ENCODE measurements around the gene POLE. TPM values are rescaled to one million over a fixed set of nuclear protein-coding genes. Genes with fewer than 3 reads are reported as not detected.

POLE gene
- total RNA-seq, 1 donor from 2014 or later, result 10.5 TPM

DNA sequence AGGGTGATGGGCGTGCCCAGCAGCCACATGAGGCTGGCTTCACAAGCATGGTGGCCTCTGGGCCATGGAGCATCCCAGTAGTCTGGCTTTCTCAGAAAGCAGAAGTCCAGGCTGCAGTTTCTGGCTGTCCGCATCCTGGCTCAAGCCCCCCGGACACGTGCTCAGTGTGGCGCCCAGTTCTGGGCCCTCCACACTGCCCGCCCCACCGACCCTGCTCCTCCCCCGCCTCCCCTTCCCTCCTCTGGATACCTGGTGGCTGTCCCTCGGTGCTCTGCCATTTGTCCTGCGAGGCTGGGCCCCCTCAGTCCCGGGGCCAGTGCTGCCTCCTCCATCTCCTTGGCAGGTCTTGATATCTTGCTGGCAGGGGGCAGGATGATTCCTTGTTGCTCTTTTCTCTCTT is 108.3 kb downstream of the POLE start:
- Histone ChIP-seq H3K36me3 (ENCODE audit: control insufficient read depth, insufficient read depth, low read length) (peaks cover 18% of the 10 kb centered on the region), H3K4me3 (ENCODE audit: low read depth, low read length) (no peak overlapping the region), H3K27me3 (ENCODE audit: control insufficient read depth, insufficient read depth, low read length) (no peaks in the 10 kb centered on the region)
- FAIRE-seq (no peak), DNase-seq (ENCODE audit: low read depth) (no peak)
- TF ChIP-seq, protein P1, sequence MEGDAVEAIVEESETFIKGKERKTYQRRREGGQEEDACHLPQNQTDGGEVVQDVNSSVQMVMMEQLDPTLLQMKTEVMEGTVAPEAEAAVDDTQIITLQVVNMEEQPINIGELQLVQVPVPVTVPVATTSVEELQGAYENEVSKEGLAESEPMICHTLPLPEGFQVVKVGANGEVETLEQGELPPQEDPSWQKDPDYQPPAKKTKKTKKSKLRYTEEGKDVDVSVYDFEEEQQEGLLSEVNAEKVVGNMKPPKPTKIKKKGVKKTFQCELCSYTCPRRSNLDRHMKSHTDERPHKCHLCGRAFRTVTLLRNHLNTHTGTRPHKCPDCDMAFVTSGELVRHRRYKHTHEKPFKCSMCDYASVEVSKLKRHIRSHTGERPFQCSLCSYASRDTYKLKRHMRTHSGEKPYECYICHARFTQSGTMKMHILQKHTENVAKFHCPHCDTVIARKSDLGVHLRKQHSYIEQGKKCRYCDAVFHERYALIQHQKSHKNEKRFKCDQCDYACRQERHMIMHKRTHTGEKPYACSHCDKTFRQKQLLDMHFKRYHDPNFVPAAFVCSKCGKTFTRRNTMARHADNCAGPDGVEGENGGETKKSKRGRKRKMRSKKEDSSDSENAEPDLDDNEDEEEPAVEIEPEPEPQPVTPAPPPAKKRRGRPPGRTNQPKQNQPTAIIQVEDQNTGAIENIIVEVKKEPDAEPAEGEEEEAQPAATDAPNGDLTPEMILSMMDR (IDR thresholded peaks at IDR 0.05; ENCODE audit: insufficient read depth, low read length, severe bottlenecking), result no peak

- DNase-seq (ENCODE audit: low read depth), result no peak
- H3K4me3 ChIP-seq (ENCODE audit: low read depth, low read length), result no peak overlapping the region
- no peaks in the 10 kb centered on the region for H3K27me3 ChIP-seq (ENCODE audit: control insufficient read depth, insufficient read depth, low read length)
- TF ChIP-seq, protein P1 (IDR thresholded peaks at IDR 0.05; ENCODE audit: insufficient read depth, low read length, severe bottlenecking), result no peak
- H3K36me3 ChIP-seq (ENCODE audit: control insufficient read depth, insufficient read depth, low read length), result peaks cover 20% of the 10 kb centered on the region
- FAIRE-seq, result no peak
Observed at GRCh38 chr12:132578118-132578517, 109.0 kb downstream of the POLE start.

GRCh38 chr12:132577191-132577920 is 109.8 kb downstream of the POLE start:
- Histone ChIP-seq H3K27me3 (ENCODE audit: control insufficient read depth, insufficient read depth, low read length) (no peaks in the 10 kb centered on the region), H3K36me3 (ENCODE audit: control insufficient read depth, insufficient read depth, low read length) (peaks cover 22% of the 10 kb centered on the region), H3K4me3 (ENCODE audit: low read depth, low read length) (no peak overlapping the region)
- TF ChIP-seq, protein P1 (IDR thresholded peaks at IDR 0.05; ENCODE audit: insufficient read depth, low read length, severe bottlenecking), result no peak
- no peak for DNase-seq (ENCODE audit: low read depth)
- FAIRE-seq, result no peak

DNA sequence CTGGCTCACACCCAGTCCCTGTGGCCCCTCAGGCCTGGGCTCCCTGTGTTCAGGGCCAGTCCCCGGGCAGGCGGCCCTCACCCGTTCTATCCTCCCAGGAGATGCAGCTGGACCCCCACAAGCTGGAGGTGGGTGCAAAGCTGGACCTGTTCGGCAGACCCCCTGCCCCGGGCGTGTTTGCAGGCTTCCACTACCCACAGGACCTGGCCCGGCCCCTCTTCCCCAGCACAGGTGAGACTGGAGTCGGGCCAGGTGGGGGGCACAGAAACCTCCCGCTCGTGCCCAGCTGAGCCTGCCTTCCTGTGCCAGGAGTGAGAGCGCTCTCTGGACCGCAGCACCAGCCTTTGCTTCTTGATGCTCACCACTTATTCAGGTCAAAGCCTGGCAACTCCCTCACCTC is 110.4 kb downstream of the POLE start:
- FAIRE-seq (no peak), DNase-seq (ENCODE audit: low read depth) (no peak)
- Histone ChIP-seq H3K27me3 (ENCODE audit: control insufficient read depth, insufficient read depth, low read length) (no peaks in the 10 kb centered on the region), H3K36me3 (ENCODE audit: control insufficient read depth, insufficient read depth, low read length) (peaks cover 22% of the 10 kb centered on the region), H3K4me3 (ENCODE audit: low read depth, low read length) (no peak overlapping the region)
- TF ChIP-seq, protein P1 (IDR thresholded peaks at IDR 0.05; ENCODE audit: insufficient read depth, low read length, severe bottlenecking), result no peak

- Histone ChIP-seq H3K27me3 (ENCODE audit: control insufficient read depth, insufficient read depth, low read length) (no peaks in the 10 kb centered on the region), H3K36me3 (ENCODE audit: control insufficient read depth, insufficient read depth, low read length) (peaks cover 23% of the 10 kb centered on the region), H3K4me3 (ENCODE audit: low read depth, low read length) (no peak overlapping the region)
- FAIRE-seq, result no peak
- DNase-seq (ENCODE audit: low read depth), result no peak
- TF ChIP-seq, protein P1 (IDR thresholded peaks at IDR 0.05; ENCODE audit: insufficient read depth, low read length, severe bottlenecking), result no peak
Observed at GRCh38 chr12:132575661-132576060, 111.5 kb downstream of the POLE start.

Data from bronchial epithelial cell (primary cell).